ENCODE data around the gene RBMS1.

Gene RBMS1

DNA sequence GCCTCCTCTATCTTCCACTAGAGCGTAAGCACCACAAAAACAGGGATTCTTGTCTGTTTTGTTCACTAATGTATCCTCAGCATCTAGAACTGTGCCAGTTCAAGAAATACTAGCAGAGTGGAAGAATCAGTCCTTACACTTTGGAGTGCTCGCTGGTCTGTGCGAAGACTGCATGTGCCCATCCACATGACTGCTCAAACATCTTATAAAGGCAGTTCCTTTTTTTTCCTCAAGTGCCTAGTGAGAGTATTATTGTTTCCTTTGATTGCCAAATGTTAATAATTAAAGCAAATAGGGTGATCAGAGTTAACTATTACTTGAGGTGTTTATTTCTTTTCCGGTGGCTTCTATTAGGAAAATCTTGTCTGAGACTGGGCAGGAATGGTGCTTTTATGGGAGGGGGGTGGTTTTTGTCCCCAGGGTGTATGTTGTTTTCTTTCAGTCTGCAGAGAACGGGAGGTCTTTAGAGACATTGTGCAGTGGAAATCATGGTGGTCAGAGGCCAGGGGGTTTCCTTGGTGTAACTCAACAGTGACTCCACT is 247.9 kb downstream of the RBMS1 start:
- DNase-seq = no peak

DNA sequence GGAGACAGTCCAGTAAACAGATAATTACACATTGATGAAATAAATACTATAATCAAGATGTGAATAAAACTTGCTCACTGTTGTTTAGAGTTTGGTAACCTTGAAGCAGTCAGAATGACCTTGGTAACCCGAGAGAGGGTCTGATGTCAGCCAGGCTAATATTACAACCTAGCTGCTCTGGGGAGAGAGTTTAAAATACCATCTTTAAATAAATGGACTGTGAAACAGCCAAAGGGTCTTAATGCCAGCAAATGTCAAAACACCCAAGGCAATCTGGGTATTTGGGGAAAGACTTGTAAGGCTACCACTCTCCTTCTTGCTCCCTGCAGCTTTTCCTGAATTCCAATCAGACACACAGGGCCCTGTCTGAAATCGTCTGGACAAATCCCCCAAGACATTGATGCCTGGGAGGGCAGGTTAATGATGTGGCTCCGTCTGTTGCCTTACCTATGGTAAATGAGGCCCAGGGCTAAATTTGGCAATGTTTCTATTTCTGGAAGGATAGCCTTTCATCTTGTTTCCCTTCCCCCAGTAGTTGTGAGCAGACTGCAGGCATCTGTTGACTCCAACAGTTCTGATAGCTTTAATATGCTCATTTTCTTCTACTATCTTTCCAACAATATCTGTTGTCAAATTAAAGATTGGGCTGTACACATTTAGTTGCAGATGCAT is 250.6 kb downstream of the RBMS1 start:
- DNase-seq = no peak

DNA sequence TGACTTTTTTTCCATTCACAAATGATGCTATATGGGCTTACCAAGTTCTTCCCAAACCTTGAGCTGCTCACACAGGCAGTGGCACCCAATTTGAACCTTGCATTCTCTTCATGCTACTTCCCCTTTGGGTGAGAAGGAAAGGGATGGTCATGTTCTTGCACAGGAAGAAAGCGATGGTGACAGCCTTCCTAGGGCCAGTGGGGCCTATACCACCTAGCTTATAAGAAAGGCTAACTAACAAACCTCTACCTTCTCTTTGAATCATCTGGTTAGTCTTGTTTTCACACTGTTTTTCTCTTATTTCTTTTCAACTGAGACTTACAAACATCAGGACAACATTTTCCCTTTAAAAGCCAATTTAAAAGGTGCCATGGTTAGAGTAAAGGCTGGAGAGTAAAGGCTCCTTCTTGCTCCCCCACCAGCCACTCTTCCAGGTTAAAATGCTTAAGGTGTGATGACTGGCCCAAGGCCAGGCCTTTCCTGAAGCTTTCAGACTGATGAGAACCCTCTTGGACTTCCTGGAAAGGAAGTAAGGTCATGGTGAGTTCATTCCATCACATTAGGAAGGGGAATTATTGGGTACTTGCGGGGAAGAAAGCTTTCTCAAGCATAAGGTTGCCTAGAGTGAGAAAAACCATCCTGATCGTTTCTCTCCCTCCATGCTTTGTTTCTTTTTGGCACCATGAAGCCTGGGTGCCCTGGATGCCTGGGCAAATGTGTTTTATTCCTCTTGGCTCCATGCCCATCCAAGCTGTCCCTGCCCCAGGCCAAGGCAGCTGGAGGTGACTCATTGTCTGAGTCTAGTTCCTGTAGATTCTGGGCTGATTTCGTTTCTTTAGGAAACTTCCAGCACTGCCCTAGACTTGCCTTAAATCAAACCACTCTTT is 252.1 kb downstream of the RBMS1 start:
- peak; percentile 83 for DNase-seq

DNA sequence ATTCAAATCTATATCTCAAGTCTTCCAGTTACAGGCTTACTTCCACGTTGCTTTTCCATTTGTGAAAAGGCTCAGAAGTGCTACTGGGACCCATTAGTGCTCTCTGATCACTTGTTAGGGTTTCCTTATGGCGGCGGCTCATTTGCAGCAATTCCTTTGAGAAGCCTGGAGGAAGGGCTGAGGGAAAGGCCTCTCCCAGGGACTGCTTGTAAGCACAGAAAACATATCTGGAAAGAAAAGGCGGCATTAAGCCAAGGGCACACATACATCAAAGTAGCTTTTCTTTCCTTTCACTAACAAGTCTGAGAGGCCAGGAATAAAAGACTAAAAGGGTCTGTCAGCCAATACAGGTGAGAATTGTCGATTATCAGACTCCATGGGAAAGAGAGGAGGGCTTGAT is 254.2 kb downstream of the RBMS1 start:
- no peak for DNase-seq

DNA sequence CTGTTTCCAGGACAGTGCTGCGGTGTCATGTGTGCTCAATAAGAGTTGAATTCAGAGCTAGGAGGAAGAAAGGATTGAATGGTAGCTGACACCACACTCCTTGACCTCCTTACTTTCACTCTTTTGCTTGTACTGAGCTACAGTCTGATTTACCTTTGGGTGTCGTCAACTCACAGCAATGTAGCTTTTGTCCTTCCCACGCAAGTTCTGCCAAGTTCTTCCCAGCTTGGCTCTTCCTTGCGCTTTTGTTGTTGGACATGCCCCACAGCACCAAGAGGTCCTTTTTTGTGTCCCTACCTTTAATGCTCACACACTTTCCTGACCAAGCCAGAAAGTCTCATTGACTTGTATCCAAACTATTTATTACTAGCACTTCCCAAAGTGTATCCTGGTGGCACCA is 255.2 kb downstream of the RBMS1 start:
- DNase-seq = no peak

DNA sequence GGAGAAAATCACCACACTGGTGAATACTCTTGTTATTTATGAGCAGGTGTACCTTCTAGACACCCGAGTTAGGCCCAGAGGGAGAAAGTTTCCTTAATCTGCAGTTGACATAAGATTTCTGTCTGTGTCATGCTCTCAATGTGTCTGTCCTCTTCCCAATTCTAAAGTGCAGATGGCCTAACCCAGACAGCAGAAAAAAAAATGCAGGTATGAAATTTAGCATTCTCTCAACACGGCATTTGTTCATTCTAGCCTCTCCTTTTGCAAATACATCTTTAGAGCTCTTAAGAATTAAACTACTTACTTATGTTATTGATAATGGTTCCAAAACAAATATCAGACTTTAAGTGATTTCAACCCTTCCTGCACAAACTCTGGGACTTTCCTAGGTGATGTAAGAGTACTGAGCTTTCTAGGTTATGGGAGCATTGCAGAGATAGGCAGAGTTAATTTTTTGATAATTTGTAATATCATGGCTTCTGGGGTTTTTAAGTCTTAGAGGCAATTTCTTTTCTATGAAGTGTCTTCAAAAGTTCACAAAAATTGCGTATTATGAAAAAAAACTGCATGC is 260.6 kb downstream of the RBMS1 start:
- DNase-seq = no peak

DNA sequence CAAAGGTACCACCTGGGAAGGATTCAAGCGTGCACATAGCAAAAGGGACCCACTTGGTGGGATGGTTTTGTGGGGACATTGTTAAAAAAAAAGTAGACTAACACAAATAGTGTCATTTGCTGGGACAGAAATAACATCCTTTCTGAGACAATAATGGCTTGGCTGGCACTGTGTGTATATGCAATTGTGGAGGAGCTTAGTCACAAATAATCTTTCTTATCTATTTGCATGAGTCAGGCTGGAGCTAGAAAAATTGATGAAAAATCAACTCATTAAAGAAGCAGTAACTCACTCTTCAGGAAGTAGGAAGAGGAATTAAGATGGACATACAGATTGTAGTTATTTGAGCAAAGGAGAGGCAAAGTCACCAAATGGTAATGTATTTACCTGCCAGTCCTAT is 264.0 kb downstream of the RBMS1 start:
- DNase-seq = peak; percentile 36

DNA sequence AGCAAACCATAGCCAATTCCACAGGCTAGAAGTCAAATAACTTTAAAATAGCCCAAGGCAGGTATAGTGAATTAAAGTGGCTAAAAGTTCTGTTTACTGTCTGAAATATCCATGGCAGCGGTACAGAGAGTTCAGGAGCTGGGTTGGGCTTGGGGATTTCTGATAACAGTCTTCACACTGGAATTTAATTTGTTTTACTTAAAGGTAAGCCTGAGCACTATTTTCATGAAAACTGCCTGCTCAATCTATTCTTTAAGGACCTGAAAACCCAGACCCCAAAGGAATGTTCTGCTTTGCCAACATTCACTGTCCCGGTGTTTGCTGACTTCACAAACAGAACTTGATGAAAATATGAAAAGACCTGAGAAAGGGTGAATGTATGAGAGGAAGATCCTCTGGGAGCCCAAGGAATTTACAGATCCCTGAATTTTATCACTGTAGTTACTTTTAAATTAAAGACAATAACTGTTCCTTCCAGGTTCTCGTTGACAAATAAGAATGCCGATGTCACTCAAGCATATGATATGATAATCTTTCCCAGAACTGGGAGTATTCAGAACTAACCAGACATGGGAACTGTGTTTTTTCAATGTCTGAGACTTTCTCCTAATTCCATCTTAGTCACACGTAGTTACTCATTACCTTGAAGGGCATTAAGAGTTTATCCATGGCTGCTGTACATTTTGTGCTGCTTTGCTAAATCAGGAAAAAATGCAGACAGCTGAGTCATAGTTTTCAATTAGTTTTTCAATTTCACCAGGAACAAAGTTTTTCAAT is 265.3 kb downstream of the RBMS1 start:
- peak; percentile 90 for DNase-seq

DNA sequence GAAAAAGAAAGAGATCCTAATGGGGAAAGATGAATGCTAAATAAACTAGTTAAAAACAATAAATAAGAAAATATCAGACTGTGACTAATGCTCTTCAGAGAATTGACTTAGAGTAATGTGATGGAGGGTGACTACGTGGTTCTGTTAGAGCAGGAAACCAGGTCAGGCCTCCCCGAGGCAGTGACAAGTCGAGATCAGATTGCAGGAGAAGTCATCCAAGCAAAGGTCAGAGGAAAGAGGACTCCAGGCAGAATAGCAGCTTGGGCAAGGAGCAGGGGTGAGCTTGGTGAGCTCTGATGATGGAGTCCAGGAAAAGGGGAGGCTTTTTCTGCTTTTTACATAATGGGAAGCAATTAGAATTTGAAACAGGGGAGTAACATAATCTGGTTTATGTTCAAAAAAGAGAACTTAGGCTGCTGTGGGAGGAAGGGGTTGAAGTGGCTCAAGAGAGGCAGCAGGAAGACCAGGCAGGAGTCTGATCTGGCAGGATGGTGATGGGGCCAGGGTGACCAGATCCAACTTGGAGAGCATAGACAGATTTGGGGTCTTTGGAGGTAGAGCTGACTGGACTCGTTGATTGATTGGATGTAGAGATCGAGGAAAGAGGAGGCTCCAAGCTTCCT is 266.2 kb downstream of the RBMS1 start:
- DNase-seq = peak; percentile 35

DNA sequence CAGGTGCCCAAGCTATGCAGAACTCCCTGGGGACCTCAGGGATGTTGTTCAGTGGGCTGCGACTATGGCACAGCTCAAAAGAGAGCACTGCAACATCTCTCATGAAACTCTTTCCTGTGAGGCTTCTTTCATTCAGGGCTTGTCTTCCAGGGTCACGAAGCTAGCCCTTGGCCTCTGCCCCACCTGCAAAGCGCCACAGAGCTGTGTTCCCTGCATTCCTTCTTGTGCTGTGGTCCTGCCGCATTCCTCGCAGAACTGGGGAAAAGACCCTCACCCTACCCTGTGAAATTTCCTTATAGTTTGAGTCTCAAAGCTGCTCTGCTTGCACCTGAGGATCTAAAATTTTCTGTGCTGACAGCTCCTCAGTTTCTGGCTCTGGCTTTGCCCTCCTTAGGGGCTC is 267.2 kb downstream of the RBMS1 start:
- no peak for DNase-seq

DNA sequence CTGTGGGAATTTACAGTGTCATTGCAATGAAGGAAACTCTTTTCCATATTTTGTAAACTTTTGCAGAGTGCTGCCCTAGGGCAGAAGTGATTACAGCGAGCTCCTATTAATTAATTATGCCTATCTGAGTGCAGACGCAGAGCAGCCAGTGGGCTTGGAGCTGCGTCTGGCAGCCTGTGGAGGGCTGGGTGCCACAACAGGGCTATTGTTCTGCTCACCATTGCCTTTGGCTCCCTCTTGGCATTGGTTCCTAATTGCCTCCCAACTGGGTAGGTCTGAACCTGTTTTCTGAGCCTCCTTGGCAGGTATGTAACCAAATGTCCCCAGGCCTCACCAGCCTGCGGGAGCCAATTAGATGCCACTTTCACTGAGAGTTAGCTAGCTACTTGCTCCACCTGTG is 267.9 kb downstream of the RBMS1 start:
- no peak for DNase-seq

DNA sequence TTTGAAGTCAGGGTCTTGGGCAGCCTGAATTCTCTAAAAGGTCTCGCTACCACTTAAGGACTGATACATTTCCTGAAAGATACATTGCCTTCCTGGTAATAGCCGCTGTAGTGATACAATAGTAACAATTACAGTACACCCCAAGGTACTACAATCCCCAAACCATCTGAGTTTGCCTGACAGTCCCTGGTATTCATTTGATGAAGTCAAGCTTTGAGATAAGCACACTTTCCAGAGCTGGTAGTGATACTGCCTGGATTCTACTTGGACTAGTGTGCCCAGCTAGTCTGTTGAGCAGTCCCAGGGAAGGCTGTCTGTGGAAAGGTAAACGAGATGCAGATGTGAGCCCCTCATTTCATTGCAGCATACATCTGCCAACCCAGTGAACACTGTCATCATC is 269.1 kb downstream of the RBMS1 start:
- DNase-seq = no peak

DNA sequence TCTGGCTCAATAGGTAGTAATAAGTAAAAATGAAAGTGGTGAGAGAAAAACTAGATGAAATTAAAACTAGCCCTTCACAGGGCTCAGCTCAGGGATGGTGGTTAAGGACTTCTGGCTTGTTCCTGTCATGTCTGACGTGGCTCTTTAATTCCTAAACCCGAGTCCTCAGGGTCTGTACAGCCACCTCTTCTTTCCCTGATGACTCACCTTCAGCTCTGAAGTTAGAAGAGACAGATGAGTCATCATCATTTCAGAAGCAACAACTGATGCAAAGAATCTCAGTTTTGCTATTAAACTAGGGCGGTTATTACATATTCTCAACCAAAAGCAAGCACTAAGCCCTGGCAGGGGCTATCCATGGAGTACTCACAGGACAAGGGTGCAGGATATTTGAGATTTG is 269.5 kb downstream of the RBMS1 start:
- DNase-seq = peak; percentile 97

DNA sequence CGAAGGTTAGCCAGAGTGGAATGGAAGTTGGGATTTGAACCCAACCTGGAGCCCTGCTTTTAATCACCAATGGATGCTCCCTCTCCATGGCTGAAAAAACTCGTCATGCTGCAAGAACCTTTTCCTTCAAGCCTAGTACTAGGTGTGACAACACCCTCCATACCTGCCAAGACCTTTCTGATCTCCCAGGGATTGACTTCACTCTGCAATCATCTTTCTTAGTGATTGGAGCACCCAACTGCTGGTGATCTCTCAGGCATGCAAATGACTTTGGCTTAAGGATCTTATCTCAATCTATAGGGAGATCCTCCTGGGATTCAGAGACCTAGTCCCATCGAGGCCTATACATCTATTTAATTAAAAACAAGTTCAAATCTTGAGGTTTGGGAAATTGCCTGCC is 270.0 kb downstream of the RBMS1 start:
- no peak for DNase-seq

DNA sequence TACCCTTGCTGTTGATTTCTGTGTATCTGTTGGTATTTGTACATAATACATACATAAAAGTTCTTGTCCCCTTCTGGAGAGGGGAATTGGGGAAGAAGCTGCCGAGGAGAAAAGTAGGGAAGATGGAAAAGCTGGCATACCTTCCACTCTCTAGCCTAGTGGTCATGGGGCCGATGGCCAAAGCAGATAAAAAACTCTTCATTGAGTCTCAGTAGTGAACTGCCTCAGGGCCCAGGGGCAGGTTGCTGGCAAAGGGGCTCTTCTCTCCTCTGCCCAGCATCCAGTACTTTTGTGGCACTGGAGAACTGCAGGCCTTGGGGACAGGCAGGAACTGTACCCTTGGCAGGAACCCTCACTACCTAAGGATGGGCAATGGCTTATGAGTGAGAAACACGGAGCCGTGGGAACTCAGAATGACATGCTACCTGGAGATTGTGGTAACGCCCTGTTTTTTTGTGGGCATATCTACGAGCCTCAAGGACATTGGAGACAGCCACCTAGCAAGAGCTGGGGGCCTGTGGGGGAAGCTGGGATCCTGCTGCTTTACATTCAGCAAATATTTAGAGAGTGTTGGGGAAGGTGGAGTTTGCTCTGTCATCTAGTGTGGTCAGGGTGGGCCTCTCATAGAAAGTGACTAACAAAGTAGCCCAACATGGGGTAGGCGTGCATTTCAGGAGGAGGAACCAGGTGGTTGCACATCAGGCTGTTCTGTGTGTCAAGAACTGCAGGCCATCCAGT is 270.9 kb downstream of the RBMS1 start:
- DNase-seq = no peak

All from fibroblast of upper back skin (primary cell).